SK-N-SH (cell line): ENCODE measurements around the gene ZFHX3. TPM values are rescaled to one million over a fixed set of nuclear protein-coding genes. Genes with fewer than 3 reads are reported as not detected.

Experiments used
- CTCF ChIA-PET: fragments of 300-600, 350-600 bp; formaldehyde crosslinking; extraction: SDS; loops from one replicate; lab custom pipeline; 2021; lab: Yijun Ruan, JAX
- POLR2A ChIA-PET: fragments of 350-600 bp; sonication (Branson Sonifier 250); formaldehyde crosslinking; extraction: SDS; loops from one replicate; lab custom pipeline; 2020; ENCODE audit warnings: antibody characterized with exemption, inconsistent platforms; lab: Yijun Ruan, JAX
- DNase-seq: peaks from one replicate; pipeline ENCODE4 v3.0.0; 2012
- H2AFZ ChIP-seq: fragments of 200-600 bp; sonication (generic); 2 replicates; pipeline ENCODE4 v1.8.1; 2016; ENCODE audit warnings: antibody characterized with exemption, mild to moderate bottlenecking, low read depth
- H3F3A ChIP-seq: fragments of 200-600 bp; sonication (generic); replicated peaks from 2 replicates; pipeline ENCODE3; 2016; ENCODE audit warnings: antibody characterized with exemption, mild to moderate bottlenecking; ENCODE audit not compliant: insufficient read depth
- H3K27ac ChIP-seq, 2 experiments: fragments of 200-500 bp in 1 of 2; fragments of 200-600 bp in 1 of 2; sonication (Bioruptor generic) in 1 of 2; sonication (generic), shearing (Covaris generic) in 1 of 2; 2 replicates each; pipeline versions ENCODE4 v1.5.1 to v1.6.1; 2014 to 2016; ENCODE audit warnings: low read depth in 2 of 2, inconsistent platforms in 1 of 2, low read length in 1 of 2, mild to moderate bottlenecking in 1 of 2, mixed read lengths in 1 of 2
- H3K27me3 ChIP-seq: fragments of 200-600 bp; sonication (generic), shearing (Covaris generic); 2 replicates; pipeline ENCODE4 v1.6.1; 2016; ENCODE audit warnings: mixed run types; ENCODE audit not compliant: insufficient read depth
- H3K36me3 ChIP-seq, 2 experiments: fragments of 200-500 bp in 1 of 2; fragments of 200-600 bp in 1 of 2; sonication (Bioruptor generic) in 1 of 2; sonication (generic) in 1 of 2; replicated peaks in 1 of 2; 2 replicates each; pipeline versions ENCODE3 to v1.5.1; 2014 to 2016; ENCODE audit warnings: low read length in 1 of 2, mild to moderate bottlenecking in 1 of 2; ENCODE audit not compliant: insufficient read depth in 2 of 2, control insufficient read depth in 1 of 2
- H3K4me1 ChIP-seq, 2 experiments: fragments of 200-500 bp in 1 of 2; fragments of 200-600 bp in 1 of 2; sonication (Bioruptor generic) in 1 of 2; sonication (generic), shearing (Covaris generic) in 1 of 2; 2 replicates each; pipeline versions ENCODE4 v1.5.1 to v1.6.1; 2014 to 2016; ENCODE audit warnings: low read depth in 1 of 2, low read length in 1 of 2, mixed run types in 1 of 2; ENCODE audit not compliant: insufficient read depth in 2 of 2, control insufficient read depth in 1 of 2
- H3K4me2 ChIP-seq: fragments of 200-600 bp; sonication (generic), shearing (Covaris generic); 2 replicates; pipeline ENCODE4 v1.6.1; 2017; ENCODE audit warnings: mixed run types
- H3K4me3 ChIP-seq, 2 experiments: fragments of 200-500 bp in 1 of 2; fragments of 200-600 bp in 1 of 2; sonication (Bioruptor generic) in 1 of 2; sonication (generic), shearing (Covaris generic) in 1 of 2; 2 replicates each; pipeline versions ENCODE4 v1.5.1 to v1.8.1; 2014 to 2016; ENCODE audit warnings: low read depth in 2 of 2, inconsistent platforms in 1 of 2, low read length in 1 of 2, mild to moderate bottlenecking in 1 of 2, mixed read lengths in 1 of 2, moderate library complexity in 1 of 2
- H3K79me2 ChIP-seq: fragments of 200-600 bp; sonication (generic); 2 replicates; pipeline ENCODE4 v1.8.1; 2017; ENCODE audit warnings: mild to moderate bottlenecking; ENCODE audit not compliant: insufficient read depth
- H3K9ac ChIP-seq: fragments of 200-600 bp; sonication (generic); 2 replicates; pipeline ENCODE4 v1.6.1; 2017; ENCODE audit warnings: mixed run types
- H3K9me2 ChIP-seq: fragments of 200-600 bp; sonication (generic); 2 replicates; pipeline ENCODE4 v1.6.1; 2017; ENCODE audit warnings: mixed run types
- H3K9me3 ChIP-seq: fragments of 200-600 bp; sonication (generic); 2 replicates; pipeline ENCODE4 v1.6.1; 2017; ENCODE audit warnings: mixed run types, mild to moderate bottlenecking, moderate library complexity
- H4K20me1 ChIP-seq: fragments of 200-600 bp; sonication (generic); 2 replicates; pipeline ENCODE4 v1.6.1; 2017; ENCODE audit warnings: mild to moderate bottlenecking, mixed run types; ENCODE audit not compliant: insufficient read depth
- CTCF ChIP-seq: fragments of 200-600 bp; sonication (generic); IDR thresholded peaks from 2 replicates; pipeline ENCODE4 v1.6.1; 2017; ENCODE audit warnings: antibody characterized with exemption, mild to moderate bottlenecking, moderate library complexity
- EP300 ChIP-seq, 2 experiments: IDR thresholded peaks; 2 replicates each; pipeline versions ENCODE4 v1.4.0 to v1.6.1; 2012; ENCODE audit warnings: borderline replicate concordance in 1 of 2, low read depth in 1 of 2, low read length in 1 of 2
- EZH2phosphoT487 ChIP-seq: fragments of 200-600 bp; sonication (generic); IDR thresholded peaks from 2 replicates; pipeline ENCODE4 v1.6.1; 2017; ENCODE audit warnings: low read depth, mixed run types, mild to moderate bottlenecking, antibody characterized with exemption, moderate library complexity, borderline replicate concordance
- FOSL2 ChIP-seq: IDR thresholded peaks from 2 replicates; pipeline ENCODE4 v1.4.0; 2012; ENCODE audit warnings: low read depth, mild to moderate bottlenecking, moderate library complexity, borderline replicate concordance
- FOXJ3 ChIP-seq: sonication (generic); formaldehyde crosslinking; IDR thresholded peaks from 2 replicates; pipeline ENCODE4 v1.5.1; 2020; ENCODE audit warnings: mild to moderate bottlenecking, missing genetic modification reagents
- GATA2 ChIP-seq: sonication (generic); formaldehyde crosslinking; IDR thresholded peaks from 2 replicates; pipeline ENCODE4 v1.5.0; 2020; ENCODE audit warnings: mild to moderate bottlenecking, missing genetic modification reagents
- IRF3 ChIP-seq: fragments of 150-350 bp; IDR thresholded peaks from 2 replicates; pipeline ENCODE4 v1.6.1; 2016; ENCODE audit warnings: mild to moderate bottlenecking, low read depth, low read length
- JUND ChIP-seq: IDR thresholded peaks from 2 replicates; pipeline ENCODE4 v1.4.0; 2012
- MAX ChIP-seq: IDR thresholded peaks from 2 replicates; pipeline ENCODE4 v1.4.0; 2012; ENCODE audit warnings: low read depth
- MXI1 ChIP-seq: IDR thresholded peaks from 2 replicates; pipeline ENCODE4 v1.6.1; 2012; ENCODE audit warnings: mild to moderate bottlenecking, low read depth, low read length, improper control_type of control experiment
- NFIC ChIP-seq: IDR thresholded peaks from 2 replicates; pipeline ENCODE4 v1.4.0; 2012; ENCODE audit warnings: borderline replicate concordance
- NRF1 ChIP-seq: IDR thresholded peaks from 2 replicates; pipeline ENCODE4 v1.6.1; 2012; ENCODE audit warnings: low read depth, mild to moderate bottlenecking, low read length
- PBX3 ChIP-seq: IDR thresholded peaks from 2 replicates; pipeline ENCODE4; 2012
- WGBS: methylation state at CpG from one replicate; pipeline ENCODE4 v1.1.6; 2017; ENCODE audit warnings: low lambda C conversion rate; 5-methylcytosine and 5-hydroxymethylcytosine counted together
- polyA plus RNA-seq, 3 experiments: library from polyadenylated mRNA; depleted of rRNA; stranded (reverse); fragments of >200 nt; gene quantifications; 2 replicates each; pipeline ENCODE4 v1.2.3, GENCODE V29; 2012

Gene ZFHX3
- polyA plus RNA-seq, 1 of the 3 experiments (the other 2 are of a cell fraction) = 2.0 TPM

- no peaks in the 10 kb centered on the region for H3K9me2 ChIP-seq
- no peak overlapping the region for H3K4me3 ChIP-seq
- POLR2A ChIA-PET = no interaction called here
- H3K79me2 ChIP-seq = peaks cover 34% of the 10 kb centered on the region
- H3F3A ChIP-seq = no peaks in the 10 kb centered on the region
- WGBS = 77% methylated on average over 7 of the region's 8 CpGs
- no peak overlapping the region for H2AFZ ChIP-seq
- H3K27me3 ChIP-seq = no peaks in the 10 kb centered on the region
- H3K36me3 ChIP-seq = peaks cover 0 to 3% of the 10 kb centered on the region in 2 experiments
- DNase-seq = peak; percentile 51
- TF ChIP-seq FOXJ3 (CRISPR knock-in tag) = no peak
- peak; percentile 81 for TF ChIP-seq GATA2
- no peak for TF ChIP-seq PBX3
- no peak for TF ChIP-seq EZH2phosphoT487
- H3K9ac ChIP-seq = no peak overlapping the region
- H3K9me3 ChIP-seq = no peaks in the 10 kb centered on the region
- peak overlapping the region in 1 of 2 experiments; percentile 34; a peak in 1 of 4 replicates for H3K27ac ChIP-seq
- no peak overlapping the region; the same call in 1 of the 2 replicates for H3K4me2 ChIP-seq
- CTCF ChIA-PET = interaction anchor here (0.6 to 6.8 kb wide), 26 partner anchors 9 to 1429 kb away, joined by 3 to 82 read pairs (median 4); no protein-coding TSS in a partner anchor
- H4K20me1 ChIP-seq = no peaks in the 10 kb centered on the region
- peaks cover 19 to 46% of the 10 kb centered on the region in 2 experiments for H3K4me1 ChIP-seq
Measured at GRCh38 chr16:72846594-72846993, 201.3 kb downstream of the ZFHX3 start.

- H3K4me3 ChIP-seq = no peak overlapping the region
- no peak overlapping the region for H3K27ac ChIP-seq
- peaks cover 39% of the 10 kb centered on the region for H3K79me2 ChIP-seq
- POLR2A ChIA-PET = no interaction called here
- H3K36me3 ChIP-seq = peaks cover 0 to 3% of the 10 kb centered on the region in 2 experiments
- WGBS = 97% methylated on average over 16 of the region's 16 CpGs
- H3F3A ChIP-seq = no peaks in the 10 kb centered on the region
- H3K27me3 ChIP-seq = no peaks in the 10 kb centered on the region
- no peaks in the 10 kb centered on the region for H3K9me2 ChIP-seq
- no peaks in the 10 kb centered on the region for H4K20me1 ChIP-seq
- CTCF ChIA-PET = interaction anchor here (1.2 to 6.8 kb wide), 8 partner anchors 7 to 721 kb away, joined by 3 to 82 read pairs (median 6); no protein-coding TSS in a partner anchor
- no peak overlapping the region for H2AFZ ChIP-seq
- H3K9ac ChIP-seq = no peak overlapping the region
- DNase-seq = no peak
- no peak overlapping the region for H3K4me2 ChIP-seq
- H3K9me3 ChIP-seq = no peaks in the 10 kb centered on the region
- TF ChIP-seq NFIC (no peak), PBX3 (no peak), EP300 (IDR thresholded peaks at IDR 0.05; ENCODE audit: borderline replicate concordance in 1 of 2, low read depth in 1 of 2, low read length in 1 of 2) (no peak), CTCF (no peak), IRF3 (no peak), FOSL2 (no peak), MAX (no peak), MXI1 (no peak), NRF1 (no peak), GATA2 (no peak), JUND (no peak)
- peaks cover 19 to 46% of the 10 kb centered on the region in 2 experiments for H3K4me1 ChIP-seq
Measured at GRCh38 chr16:72845322-72846020, 202.5 kb downstream of the ZFHX3 start.
